Tibial nerve (tissue), 4 donors: ENCODE results near the gene TUBGCP2. TPM values are rescaled to one million over a fixed set of nuclear protein-coding genes. Genes with fewer than 3 reads are reported as not detected.

Experiments used
- DNase-seq, 2 donors: peaks; one replicate each; pipeline ENCODE4 v3.0.0-alpha.2; 2019; ENCODE audit warnings: low spot score in 2 of 2
- H3K27ac ChIP-seq, 4 donors: fragments of 200-600 bp; sonication (generic) in 3 of 4; one replicate each; pipeline ENCODE4 v1.5.1; 2017 to 2019; ENCODE audit warnings: mild to moderate bottlenecking in 1 of 4
- H3K27me3 ChIP-seq, 2 donors: fragments of 200-600 bp; sonication (generic) in 1 of 2; one replicate each; pipeline versions ENCODE4 v1.5.1 to v1.6.0; 2017 to 2019
- H3K36me3 ChIP-seq, 3 donors: fragments of 200-600 bp; sonication (generic); one replicate each; pipeline ENCODE4 v1.5.1; 2018 to 2019
- H3K4me1 ChIP-seq, 4 donors: fragments of 200-600 bp; sonication (generic) in 3 of 4; one replicate each; pipeline ENCODE4 v1.5.1; 2017 to 2019
- H3K4me3 ChIP-seq, 4 donors: fragments of 200-600 bp; sonication (generic) in 3 of 4; one replicate each; pipeline ENCODE4 v1.5.1; 2017 to 2019; ENCODE audit warnings: mild to moderate bottlenecking in 1 of 4, moderate library complexity in 1 of 4
- H3K9me3 ChIP-seq, 4 donors: fragments of 200-600 bp; sonication (generic) in 3 of 4; one replicate each; pipeline ENCODE4 v1.5.1; 2017 to 2019
- EP300 ChIP-seq, 2 donors: sonication (generic); formaldehyde crosslinking; IDR thresholded peaks; one replicate each; pipeline ENCODE4 v1.6.1; 2017; ENCODE audit warnings: antibody characterized with exemption in 2 of 2, mild to moderate bottlenecking in 1 of 2
- POLR2A ChIP-seq, 2 donors: fragments of 450-650 bp; IDR thresholded peaks; one replicate each; pipeline ENCODE4 v1.6.1; 2017; ENCODE audit warnings: antibody characterized with exemption in 2 of 2, mild to moderate bottlenecking in 2 of 2, moderate library complexity in 2 of 2
- WGBS, 2 donors: methylation state at CpG; one replicate each; pipeline ENCODE4 v1.1.5; 2018; 5-methylcytosine and 5-hydroxymethylcytosine counted together
- total RNA-seq, 4 donors: library from RNA; depleted of rRNA; stranded (reverse); fragments of >200 nt; gene quantifications; one replicate each; pipeline ENCODE4 v1.1.0, GENCODE V29; 2016
- TF ChIP-seq, protein P1 (sequence below), 5 experiments: fragments of 200-600 bp in 3 of 5; fragments of 450-650 bp in 2 of 5; sonication (generic) in 3 of 5; IDR thresholded peaks; one replicate each; pipeline ENCODE4 v1.5.1; 2016 to 2019; ENCODE audit warnings: antibody characterized with exemption in 5 of 5, mild to moderate bottlenecking in 3 of 5, moderate library complexity in 2 of 5

Gene TUBGCP2
- total RNA-seq, 4 donors from 2014 or later = 35.8 to 73.5 (median 45.7) TPM

DNA sequence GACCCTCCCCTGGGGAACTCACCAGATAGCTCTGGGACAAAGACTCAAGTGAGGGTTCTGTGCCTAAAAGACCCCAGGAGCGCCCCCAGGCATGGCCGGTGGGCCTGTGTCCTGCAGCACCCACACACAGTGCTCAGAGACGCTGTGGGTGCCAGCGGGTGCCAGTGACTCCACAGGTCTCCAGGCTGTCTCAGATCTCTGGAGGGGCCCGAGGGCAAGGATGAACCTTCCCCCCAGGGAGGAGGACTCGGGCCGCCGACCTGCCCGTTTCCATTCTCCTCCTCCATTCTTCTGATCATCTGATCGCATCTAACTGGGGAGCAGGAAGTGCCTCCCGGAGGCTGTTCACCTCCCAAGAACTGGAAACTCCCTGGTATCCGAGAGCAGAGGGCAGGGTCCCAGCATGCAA is 33.0 kb downstream of the TUBGCP2 start:
- peak overlapping the region in 2 of 4 donors; percentile 31 to 41 for H3K4me3 ChIP-seq
- TF ChIP-seq POLR2A (IDR thresholded peaks at IDR 0.05) (no peak), EP300 (IDR thresholded peaks at IDR 0.05) (no peak)
- TF ChIP-seq, protein P1, sequence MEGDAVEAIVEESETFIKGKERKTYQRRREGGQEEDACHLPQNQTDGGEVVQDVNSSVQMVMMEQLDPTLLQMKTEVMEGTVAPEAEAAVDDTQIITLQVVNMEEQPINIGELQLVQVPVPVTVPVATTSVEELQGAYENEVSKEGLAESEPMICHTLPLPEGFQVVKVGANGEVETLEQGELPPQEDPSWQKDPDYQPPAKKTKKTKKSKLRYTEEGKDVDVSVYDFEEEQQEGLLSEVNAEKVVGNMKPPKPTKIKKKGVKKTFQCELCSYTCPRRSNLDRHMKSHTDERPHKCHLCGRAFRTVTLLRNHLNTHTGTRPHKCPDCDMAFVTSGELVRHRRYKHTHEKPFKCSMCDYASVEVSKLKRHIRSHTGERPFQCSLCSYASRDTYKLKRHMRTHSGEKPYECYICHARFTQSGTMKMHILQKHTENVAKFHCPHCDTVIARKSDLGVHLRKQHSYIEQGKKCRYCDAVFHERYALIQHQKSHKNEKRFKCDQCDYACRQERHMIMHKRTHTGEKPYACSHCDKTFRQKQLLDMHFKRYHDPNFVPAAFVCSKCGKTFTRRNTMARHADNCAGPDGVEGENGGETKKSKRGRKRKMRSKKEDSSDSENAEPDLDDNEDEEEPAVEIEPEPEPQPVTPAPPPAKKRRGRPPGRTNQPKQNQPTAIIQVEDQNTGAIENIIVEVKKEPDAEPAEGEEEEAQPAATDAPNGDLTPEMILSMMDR (IDR thresholded peaks at IDR 0.05) = no peak
- 13 to 25% methylated on average over 6 to 12 of the region's 12 CpGs for WGBS, 2 donors

DNA sequence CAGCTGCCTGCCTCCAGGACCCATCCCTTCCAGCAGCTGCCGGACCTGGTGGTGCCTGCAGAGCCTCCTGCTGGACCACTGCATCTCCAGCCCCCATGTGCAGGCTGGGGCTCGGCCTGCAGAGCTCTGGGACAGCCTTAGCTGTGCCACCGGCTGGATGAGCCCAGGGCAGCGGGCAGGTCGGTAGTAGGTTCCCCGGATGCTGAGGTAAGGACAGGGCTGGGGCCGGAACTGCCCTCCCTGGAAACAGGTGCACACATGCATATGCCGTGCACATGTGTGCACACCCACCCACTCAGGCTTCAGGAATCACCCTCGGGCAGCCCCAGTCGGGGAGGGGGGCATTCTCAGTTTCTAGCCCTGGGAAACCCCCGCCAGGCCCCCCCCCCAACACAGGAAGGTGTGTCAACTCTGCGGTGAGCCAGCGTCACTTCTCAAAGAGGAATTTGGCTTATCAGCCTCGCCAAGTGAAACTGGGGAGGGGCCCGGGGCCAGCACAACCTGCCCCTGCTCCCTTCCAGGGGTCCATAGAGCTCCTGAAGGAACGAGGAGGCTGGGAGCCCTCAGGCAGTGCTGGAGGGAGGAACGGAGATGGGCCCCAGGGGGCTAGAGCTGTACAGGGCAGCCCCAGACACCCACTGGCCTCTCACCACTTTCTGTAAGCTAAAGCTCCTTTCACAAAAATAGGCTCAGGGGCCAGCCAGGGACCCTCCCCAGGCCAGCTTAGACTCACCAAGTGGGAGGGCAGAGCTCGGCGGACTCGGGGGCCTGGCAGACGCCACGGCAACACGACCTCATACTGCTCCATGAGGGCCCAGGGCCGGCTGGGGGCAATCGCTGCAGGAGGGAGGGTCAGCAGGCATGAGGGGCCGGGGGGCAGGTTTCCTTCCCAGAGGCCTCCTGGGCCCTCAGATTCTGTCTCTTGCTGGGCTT is 33.7 kb downstream of the TUBGCP2 start:
- H3K4me3 ChIP-seq = peak overlapping the region in 1 of 4 donors; percentile 41
- H3K36me3 ChIP-seq = peaks cover 0 to 58% (median 0%) of the 10 kb centered on the region in 3 donors
- H3K27ac ChIP-seq = peak overlapping the region in 1 of 4 donors; percentile 37
- 32 to 43% methylated on average over 20 to 22 of the region's 26 CpGs for WGBS, 2 donors
- DNase-seq = no peak
- peaks cover 0 to 43% (median 17%) of the 10 kb centered on the region in 4 donors for H3K4me1 ChIP-seq
- peaks cover 0 to 33% of the 10 kb centered on the region in 2 donors for H3K27me3 ChIP-seq
- no peaks in the 10 kb centered on the region for H3K9me3 ChIP-seq
- TF ChIP-seq POLR2A (IDR thresholded peaks at IDR 0.05) (no peak), EP300 (IDR thresholded peaks at IDR 0.05) (no peak)
- TF ChIP-seq, protein P1 (IDR thresholded peaks at IDR 0.05) = no peak

More for the DNA sequence above, 33.0 kb downstream of the TUBGCP2 start:
- H3K27ac ChIP-seq = peak overlapping the region in 1 of 4 donors; percentile 38
- peaks cover 0 to 33% of the 10 kb centered on the region in 2 donors for H3K27me3 ChIP-seq
- no peaks in the 10 kb centered on the region for H3K9me3 ChIP-seq
- H3K4me1 ChIP-seq = peaks cover 0 to 43% (median 17%) of the 10 kb centered on the region in 4 donors
- DNase-seq = no peak
- H3K36me3 ChIP-seq = peaks cover 0 to 58% (median 0%) of the 10 kb centered on the region in 3 donors

DNA sequence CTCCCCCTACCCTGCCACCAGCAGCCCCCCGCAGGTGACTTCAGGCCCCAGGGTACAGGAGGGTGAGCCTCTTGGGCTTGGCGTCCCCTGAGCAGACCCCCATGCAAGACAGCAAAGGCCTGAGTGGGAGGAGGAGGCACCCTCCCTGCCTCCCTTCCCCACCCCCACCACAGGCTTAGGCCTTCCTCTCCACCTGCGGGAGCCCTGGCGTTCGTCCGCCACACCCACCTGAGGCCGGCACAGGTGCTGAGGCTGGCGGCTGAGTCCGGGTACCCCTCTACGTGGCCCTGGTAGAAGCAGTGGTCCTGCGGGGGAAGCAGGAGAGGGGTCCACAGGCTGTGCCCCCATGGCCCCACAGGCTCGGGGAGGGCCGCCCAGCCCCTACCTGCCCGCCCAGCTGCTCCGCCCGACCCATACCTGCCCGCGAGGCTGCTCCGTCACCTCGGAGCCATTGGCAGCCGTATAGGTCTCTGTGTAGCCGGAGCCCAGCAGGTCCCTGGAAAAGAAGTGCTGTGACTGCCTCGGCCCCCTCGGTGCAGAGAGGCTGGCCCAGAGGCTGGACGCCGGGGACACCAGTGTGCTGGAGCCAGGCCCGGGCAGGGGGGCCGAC is 35.0 kb downstream of the TUBGCP2 start:
- WGBS, 2 donors = 89 to 94% methylated on average over 11 to 16 of the region's 28 CpGs
- peaks cover 0 to 58% (median 0%) of the 10 kb centered on the region in 3 donors for H3K36me3 ChIP-seq
- no peak overlapping the region for H3K27ac ChIP-seq
- H3K27me3 ChIP-seq = peaks cover 0 to 33% of the 10 kb centered on the region in 2 donors
- no peaks in the 10 kb centered on the region for H3K9me3 ChIP-seq
- TF ChIP-seq EP300 (IDR thresholded peaks at IDR 0.05) (no peak), POLR2A (IDR thresholded peaks at IDR 0.05) (no peak)
- TF ChIP-seq, protein P1 (IDR thresholded peaks at IDR 0.05) = no peak
- no peak overlapping the region for H3K4me3 ChIP-seq
- peaks cover 0 to 37% (median 17%) of the 10 kb centered on the region in 4 donors for H3K4me1 ChIP-seq
- DNase-seq = no peak

DNA sequence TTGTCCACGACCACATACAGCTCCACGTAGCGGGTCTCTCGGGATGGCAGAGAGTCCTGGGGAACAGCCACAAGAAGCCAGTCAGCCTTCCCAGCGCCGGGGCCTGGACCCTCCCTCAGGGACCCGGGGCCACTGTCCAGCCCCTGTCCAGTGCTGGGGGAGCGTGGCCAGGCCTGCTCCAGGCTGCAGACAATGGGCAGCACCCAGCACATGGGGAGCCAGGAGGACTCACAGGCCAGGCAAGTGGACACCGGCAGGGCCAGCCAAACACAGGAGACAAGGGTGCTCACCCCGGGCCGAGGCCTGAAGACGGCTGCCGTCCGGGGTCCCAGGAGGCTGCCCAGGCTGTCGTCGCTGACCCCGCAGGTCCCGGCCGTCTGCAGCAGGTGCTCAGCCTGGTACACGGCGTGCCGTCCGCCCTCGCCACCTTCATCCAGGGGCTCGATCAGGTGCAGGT is 35.7 kb downstream of the TUBGCP2 start:
- Histone ChIP-seq H3K4me1 (peaks cover 0 to 33% (median 15%) of the 10 kb centered on the region in 4 donors), H3K36me3 (peaks cover 0 to 59% (median 0%) of the 10 kb centered on the region in 3 donors), H3K27ac (no peak overlapping the region), H3K9me3 (no peaks in the 10 kb centered on the region), H3K4me3 (no peak overlapping the region), H3K27me3 (peaks cover 0 to 33% of the 10 kb centered on the region in 2 donors)
- DNase-seq = no peak
- WGBS, 2 donors = 80 to 86% methylated on average over 17 to 18 of the region's 25 CpGs
- no peak for TF ChIP-seq EP300 (IDR thresholded peaks at IDR 0.05)

DNA sequence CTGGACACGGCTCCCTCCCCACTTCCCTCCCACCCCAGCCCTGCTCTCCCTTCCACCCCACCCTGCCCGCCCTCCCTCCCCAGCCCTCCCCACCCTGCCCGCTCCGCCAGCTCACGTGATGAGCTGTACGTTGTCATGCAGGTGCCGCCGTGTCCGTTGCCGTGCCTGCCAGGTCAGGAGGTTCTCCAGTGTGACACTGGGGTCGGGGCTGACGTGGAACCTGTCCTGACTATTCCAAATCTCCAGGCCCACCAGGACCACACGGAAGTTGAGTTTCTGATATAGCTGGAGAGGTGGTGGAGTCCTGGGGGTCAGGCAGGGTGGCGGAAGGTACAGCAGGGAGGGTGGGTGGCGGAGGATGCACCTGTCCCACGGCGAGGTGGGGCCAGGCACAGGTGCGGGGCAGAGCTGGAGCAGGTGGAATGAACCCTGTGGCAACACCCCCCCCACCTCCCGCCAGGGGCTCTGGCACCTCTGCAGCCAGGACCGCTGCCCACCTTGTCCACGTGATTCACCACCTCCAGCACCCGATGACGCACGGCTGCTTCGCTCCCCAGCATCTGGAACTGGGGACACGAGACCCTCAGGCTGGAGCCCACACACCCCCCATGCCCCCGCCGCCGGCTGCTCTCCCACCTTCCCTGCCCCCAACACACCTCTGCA is 36.2 kb downstream of the TUBGCP2 start:
- 82 to 83% methylated on average over 21 to 26 of the region's 29 CpGs for WGBS, 2 donors
- DNase-seq = no peak
- Histone ChIP-seq H3K27me3 (peaks cover 0 to 31% of the 10 kb centered on the region in 2 donors), H3K9me3 (no peaks in the 10 kb centered on the region), H3K27ac (no peak overlapping the region), H3K36me3 (peaks cover 0 to 64% (median 0%) of the 10 kb centered on the region in 3 donors), H3K4me3 (no peak overlapping the region), H3K4me1 (peaks cover 0 to 28% (median 13%) of the 10 kb centered on the region in 4 donors)
- TF ChIP-seq EP300 (IDR thresholded peaks at IDR 0.05) (no peak), POLR2A (IDR thresholded peaks at IDR 0.05) (no peak)
- TF ChIP-seq, protein P1 (IDR thresholded peaks at IDR 0.05) = no peak
